LHCN-M2 (cell line): ENCODE data around the gene RPAP2. TPM values are rescaled to one million over a fixed set of nuclear protein-coding genes. Genes with fewer than 3 reads are reported as not detected.

Experiments used
- DNase-seq: peaks from one replicate; pipeline ENCODE4 v3.0.0-alpha.2; 2012; ENCODE audit warnings: low read depth
- total RNA-seq: library from RNA; depleted of rRNA; stranded (reverse); fragments of >200 nt; gene quantifications from 2 replicates; pipeline ENCODE4 v1.2.3, GENCODE V29; 2014; rRNA removed

Gene RPAP2
- total RNA-seq, 1 experiment from 2014 or later = 18.7 TPM

GRCh38 chr1:92447033-92447681, 148.3 kb downstream of the RPAP2 start:
- DNase-seq = no peak

GRCh38 chr1:92447976-92448375, 149.1 kb downstream of the RPAP2 start:
- no peak for DNase-seq

Other genes with a start within 250 kb of the RPAP2 start
- gene SETSIP, start 223.6 kb upstream of the RPAP2 start, total RNA-seq = not detected in 2 replicates
- gene BTBD8, start 218.7 kb upstream of the RPAP2 start, total RNA-seq = 2.7 and 3.4 TPM in 2 replicates
- gene C1orf146, start 81.1 kb upstream of the RPAP2 start, total RNA-seq = not detected in 2 replicates
- 16.3 and 20.8 TPM in 2 replicates for gene GLMN, start 72 bp upstream of the RPAP2 start, total RNA-seq
- 0.06 and 0.11 TPM in 2 replicates for gene GFI1, start 187.9 kb downstream of the RPAP2 start, total RNA-seq